ENCODE results near the gene EXOSC6. TPM values are rescaled to one million over a fixed set of nuclear protein-coding genes. Genes with fewer than 3 reads are reported as not detected.
"Not testable (repeated sequence)": the region's sequence is repeated elsewhere in the genome, so short reads cannot be mapped to it uniquely, and the experiment has no call there.

EXOSC6 gene
- total RNA-seq, 2 donors from 2014 or later: 19.2 to 21.8 TPM

DNA sequence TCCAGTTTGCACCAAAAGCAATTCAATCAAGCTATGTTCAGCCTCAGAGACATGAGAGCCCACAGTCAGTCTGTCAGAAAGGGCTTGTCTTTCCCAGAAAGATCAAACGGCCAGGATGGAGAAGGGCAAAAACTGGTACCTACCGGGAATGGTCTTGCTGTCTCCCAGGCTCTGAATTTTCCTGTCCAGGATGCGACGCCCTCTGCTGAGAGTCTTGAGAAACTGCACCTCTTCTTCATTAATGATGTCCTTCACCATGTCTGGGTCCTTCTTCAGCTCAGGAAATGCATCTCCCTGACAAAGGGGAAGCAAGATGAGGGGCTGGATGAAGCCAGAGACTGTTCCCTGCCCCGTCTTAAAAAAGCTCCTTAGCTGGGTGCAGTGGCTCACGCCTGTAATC, 15.8 kb upstream of the EXOSC6 start:
- peaks cover 38 to 67% of the 10 kb centered on the region in 2 donors for H3K36me3 ChIP-seq (replicated peaks in 1 of 2; ENCODE audit: insufficient read depth in 1 of 2, low read depth in 2 of 2)
- TF ChIP-seq POLR2A (IDR thresholded peaks at IDR 0.05): no peak
- TF ChIP-seq, protein P1, sequence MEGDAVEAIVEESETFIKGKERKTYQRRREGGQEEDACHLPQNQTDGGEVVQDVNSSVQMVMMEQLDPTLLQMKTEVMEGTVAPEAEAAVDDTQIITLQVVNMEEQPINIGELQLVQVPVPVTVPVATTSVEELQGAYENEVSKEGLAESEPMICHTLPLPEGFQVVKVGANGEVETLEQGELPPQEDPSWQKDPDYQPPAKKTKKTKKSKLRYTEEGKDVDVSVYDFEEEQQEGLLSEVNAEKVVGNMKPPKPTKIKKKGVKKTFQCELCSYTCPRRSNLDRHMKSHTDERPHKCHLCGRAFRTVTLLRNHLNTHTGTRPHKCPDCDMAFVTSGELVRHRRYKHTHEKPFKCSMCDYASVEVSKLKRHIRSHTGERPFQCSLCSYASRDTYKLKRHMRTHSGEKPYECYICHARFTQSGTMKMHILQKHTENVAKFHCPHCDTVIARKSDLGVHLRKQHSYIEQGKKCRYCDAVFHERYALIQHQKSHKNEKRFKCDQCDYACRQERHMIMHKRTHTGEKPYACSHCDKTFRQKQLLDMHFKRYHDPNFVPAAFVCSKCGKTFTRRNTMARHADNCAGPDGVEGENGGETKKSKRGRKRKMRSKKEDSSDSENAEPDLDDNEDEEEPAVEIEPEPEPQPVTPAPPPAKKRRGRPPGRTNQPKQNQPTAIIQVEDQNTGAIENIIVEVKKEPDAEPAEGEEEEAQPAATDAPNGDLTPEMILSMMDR (IDR thresholded peaks at IDR 0.05): peak in 5 of 7 experiments; percentile 32 to 52 (median 40)
- WGBS, 2 donors: 53 to 57% methylated on average over 5 to 6 of the region's 6 CpGs
- intact Hi-C loops (cut with DNase I): no loop called here
- no peaks in the 10 kb centered on the region for H3K4me1 ChIP-seq
- H3K27me3 ChIP-seq: no peaks in the 10 kb centered on the region
- H3K4me3 ChIP-seq: no peak overlapping the region
- H3K9me3 ChIP-seq: no peaks in the 10 kb centered on the region
- DNase-seq (peak in 1 of 4 donors; percentile 28), ATAC-seq (no peak)
- H3K27ac ChIP-seq: no peak overlapping the region

GRCh38 chr16:70259903-70260302, 8.2 kb upstream of the EXOSC6 start:
- H3K27me3 ChIP-seq; DNase-seq; H3K4me1 ChIP-seq; ATAC-seq; H3K9me3 ChIP-seq; H3K4me3 ChIP-seq; intact Hi-C loops (cut with DNase I); H3K27ac ChIP-seq: not testable (repeated sequence)
- H3K36me3 ChIP-seq (replicated peaks in 1 of 2; ENCODE audit: insufficient read depth in 1 of 2, low read depth in 2 of 2): peaks cover 28 to 74% of the 10 kb centered on the region in 2 donors
- 89 to 97% methylated on average over 5 to 6 of the region's 6 CpGs for WGBS, 2 donors

DNA sequence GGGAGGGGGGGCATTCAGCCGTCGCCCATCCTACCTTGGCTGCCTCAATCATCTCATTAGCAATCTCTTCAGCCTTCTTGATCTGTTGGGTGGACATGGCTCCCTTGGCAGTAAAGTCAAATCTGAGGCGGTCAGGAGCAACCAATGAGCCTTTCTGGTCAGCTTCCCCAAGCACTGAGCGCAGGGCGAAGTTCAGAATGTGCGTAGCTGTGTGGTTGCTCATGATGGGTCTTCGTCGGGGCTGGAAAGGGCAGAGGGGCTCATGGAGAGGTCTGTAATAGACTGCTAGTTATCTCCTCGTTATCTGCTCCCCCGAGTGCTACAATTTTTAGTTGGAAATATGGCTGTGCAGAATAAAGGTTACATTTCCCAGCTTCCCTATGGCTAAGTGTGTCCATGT, 7.2 kb upstream of the EXOSC6 start:
- Histone ChIP-seq H3K9me3 (no peaks in the 10 kb centered on the region), H3K4me3 (no peak overlapping the region), H3K36me3 (replicated peaks in 1 of 2; ENCODE audit: insufficient read depth in 1 of 2, low read depth in 2 of 2) (peaks cover 28 to 70% of the 10 kb centered on the region in 2 donors), H3K27ac (no peak overlapping the region), H3K27me3 (no peaks in the 10 kb centered on the region), H3K4me1 (no peaks in the 10 kb centered on the region)
- DNase-seq (no peak), ATAC-seq (no peak)
- 89 to 95% methylated on average over 9 to 10 of the region's 10 CpGs for WGBS, 2 donors
- intact Hi-C loops (cut with DNase I): no loop called here
- TF ChIP-seq, protein P1 (IDR thresholded peaks at IDR 0.05): no peak
- no peak for TF ChIP-seq POLR2A (IDR thresholded peaks at IDR 0.05)

- no peaks in the 10 kb centered on the region for H3K4me1 ChIP-seq
- WGBS, 2 donors: 87% methylated on average over 8 to 13 of the region's 14 CpGs
- ATAC-seq (no peak), DNase-seq (no peak)
- no peaks in the 10 kb centered on the region for H3K9me3 ChIP-seq
- peaks cover 28 to 69% of the 10 kb centered on the region in 2 donors for H3K36me3 ChIP-seq (replicated peaks in 1 of 2; ENCODE audit: insufficient read depth in 1 of 2, low read depth in 2 of 2)
- no peak overlapping the region for H3K27ac ChIP-seq
- H3K27me3 ChIP-seq: no peaks in the 10 kb centered on the region
- intact Hi-C loops (cut with DNase I): no loop called here
- no peak overlapping the region for H3K4me3 ChIP-seq
- TF ChIP-seq, protein P1 (IDR thresholded peaks at IDR 0.05): no peak
- TF ChIP-seq POLR2A (IDR thresholded peaks at IDR 0.05): no peak
Observed at GRCh38 chr16:70258065-70258464, 6.3 kb upstream of the EXOSC6 start.

GRCh38 chr16:70257391-70257790, 5.7 kb upstream of the EXOSC6 start:
- H3K27me3 ChIP-seq: no peaks in the 10 kb centered on the region
- no peak overlapping the region for H3K4me3 ChIP-seq
- H3K36me3 ChIP-seq (replicated peaks in 1 of 2; ENCODE audit: insufficient read depth in 1 of 2, low read depth in 2 of 2): peaks cover 28 to 69% of the 10 kb centered on the region in 2 donors
- no peak for DNase-seq
- no peak overlapping the region for H3K27ac ChIP-seq
- no peaks in the 10 kb centered on the region for H3K4me1 ChIP-seq
- no peaks in the 10 kb centered on the region for H3K9me3 ChIP-seq
- 65 to 72% methylated on average over 4 of the region's 4 CpGs for WGBS, 2 donors
- no peak for ATAC-seq
- TF ChIP-seq, protein P1 (IDR thresholded peaks at IDR 0.05): no peak
- intact Hi-C loops (cut with DNase I): no loop called here
